GM23338 (cell line): ENCODE measurements around the gene APOM. TPM values are rescaled to one million over a fixed set of nuclear protein-coding genes. Genes with fewer than 3 reads are reported as not detected.

ENCODE experiments used
- ATAC-seq: fragments of 200-7000 bp; cut with Tn5 transposase; 3 replicates; pipeline ENCODE4 v1.9.1; 2020
- DNase-seq: peaks from one replicate; pipeline ENCODE4 v3.0.0-alpha.2; 2015; ENCODE audit warnings: low spot score
- H2AFZ ChIP-seq: fragments of 200-600 bp; sonication (generic); 2 replicates; pipeline ENCODE4 v1.8.0; 2016; ENCODE audit warnings: antibody characterized with exemption, mild to moderate bottlenecking, moderate library complexity
- H3F3A ChIP-seq: fragments of 200-600 bp; sonication (generic); replicated peaks from 2 replicates; pipeline ENCODE4 v1.8.0; 2017; ENCODE audit warnings: antibody characterized with exemption, mixed run types, low read depth
- H3K27ac ChIP-seq: fragments of 200-600 bp; sonication (generic); 2 replicates; pipeline ENCODE4 v1.6.1; 2016; ENCODE audit warnings: low read depth
- H3K27me3 ChIP-seq: fragments of 200-600 bp; sonication (generic); 2 replicates; pipeline ENCODE4 v1.8.0; 2016; ENCODE audit warnings: mild to moderate bottlenecking, mixed run types, moderate library complexity; ENCODE audit not compliant: insufficient read depth
- H3K36me3 ChIP-seq: fragments of 200-600 bp; sonication (generic); 2 replicates; pipeline ENCODE4 v1.8.0; 2016; ENCODE audit warnings: mild to moderate bottlenecking; ENCODE audit not compliant: insufficient read depth
- H3K4me1 ChIP-seq: fragments of 200-600 bp; sonication (generic); 2 replicates; pipeline ENCODE4 v1.8.0; 2016; ENCODE audit warnings: mild to moderate bottlenecking, moderate library complexity; ENCODE audit not compliant: insufficient read depth
- H3K4me2 ChIP-seq: fragments of 200-600 bp; sonication (generic); 2 replicates; pipeline ENCODE4 v1.7.1; 2017; ENCODE audit warnings: mixed run types
- H3K4me3 ChIP-seq: fragments of 200-600 bp; sonication (generic); 2 replicates; pipeline ENCODE4 v1.6.1; 2016; ENCODE audit warnings: mixed run types
- H3K79me2 ChIP-seq: fragments of 200-600 bp; sonication (generic); replicated peaks from 2 replicates; pipeline ENCODE4 v1.8.0; 2017; ENCODE audit warnings: mild to moderate bottlenecking; ENCODE audit not compliant: insufficient read depth
- H3K9me2 ChIP-seq: fragments of 200-600 bp; sonication (generic); 2 replicates; pipeline ENCODE4 v1.8.0; 2017; ENCODE audit not compliant: insufficient read depth
- H4K20me1 ChIP-seq: fragments of 200-600 bp; sonication (generic); replicated peaks from 2 replicates; pipeline ENCODE4 v1.8.0; 2017; ENCODE audit warnings: mild to moderate bottlenecking; ENCODE audit not compliant: insufficient read depth
- H3K27ac Mint-ChIP-seq: 2 replicates; pipeline ENCODE4 v1.8.0; 2020; ENCODE audit warnings: inconsistent platforms, mild to moderate bottlenecking, moderate library complexity, mixed read lengths
- H3K27me3 Mint-ChIP-seq: 3 replicates; pipeline ENCODE4 v1.8.0; 2022; ENCODE audit warnings: low read depth, mild to moderate bottlenecking, moderate library complexity, mixed read lengths, inconsistent platforms; ENCODE audit not compliant: insufficient read depth, poor library complexity
- H3K36me3 Mint-ChIP-seq: 3 replicates; pipeline ENCODE4 v1.8.0; 2021; ENCODE audit warnings: low read depth, mild to moderate bottlenecking, inconsistent platforms, moderate library complexity, mixed read lengths
- H3K4me1 Mint-ChIP-seq: 3 replicates; pipeline ENCODE4 v1.8.0; 2020; ENCODE audit warnings: mild to moderate bottlenecking, inconsistent platforms, mixed read lengths
- H3K4me3 Mint-ChIP-seq: 3 replicates; pipeline ENCODE4 v1.8.0; 2021; ENCODE audit warnings: moderate library complexity, mild to moderate bottlenecking, inconsistent platforms, mixed read lengths
- H3K9me3 Mint-ChIP-seq: 3 replicates; pipeline ENCODE4 v1.8.0; 2020; ENCODE audit warnings: moderate library complexity, mild to moderate bottlenecking, inconsistent platforms, mixed read lengths
- CREB1 ChIP-seq: fragments of 250-450 bp; sonication (Bioruptor Pico); IDR thresholded peaks from 2 replicates; pipeline ENCODE4 v1.5.0; 2020; ENCODE audit warnings: low read depth, mild to moderate bottlenecking, moderate library complexity
- JUNB ChIP-seq: IDR thresholded peaks from one replicate; pipeline ENCODE4 v1.6.1; 2016; ENCODE audit warnings: antibody characterized with exemption; ENCODE audit not compliant: unreplicated experiment
- POLR2AphosphoS5 ChIP-seq: IDR thresholded peaks from 2 replicates; pipeline ENCODE4 v1.6.1; 2016; ENCODE audit warnings: antibody characterized with exemption, low read depth
- ZNF114 ChIP-seq: fragments of 250-450 bp; sonication (Bioruptor Pico); IDR thresholded peaks from 2 replicates; pipeline ENCODE4 v1.5.0; 2020; ENCODE audit warnings: mild to moderate bottlenecking, moderate library complexity
- ZNF331 ChIP-seq: fragments of 250-450 bp; sonication (Bioruptor Pico); IDR thresholded peaks from 2 replicates; pipeline ENCODE4 v1.5.0; 2020; ENCODE audit warnings: low read depth, mild to moderate bottlenecking, moderate library complexity
- polyA plus RNA-seq: library from polyadenylated mRNA; unstranded; fragments of >200 nt; fragmentation: Nextera tagmentation; extraction: Ambion mirVana; gene quantifications from 2 replicates; pipeline ENCODE4 v1.2.1, GENCODE V29; 2016
- total RNA-seq: library from RNA; depleted of rRNA; stranded (reverse); fragments of >200 nt; shearing (Covaris generic); gene quantifications from 2 replicates; pipeline ENCODE4 v1.2.3, GENCODE V29; 2014
- TF ChIP-seq, protein P1 (sequence below): IDR thresholded peaks from 2 replicates; pipeline ENCODE4 v1.6.1; 2016; ENCODE audit warnings: antibody characterized with exemption
- TF ChIP-seq, protein P2 (sequence below): IDR thresholded peaks from one replicate; pipeline ENCODE4 v1.6.1; 2018; ENCODE audit warnings: antibody characterized with exemption; ENCODE audit not compliant: unreplicated experiment
- TF ChIP-seq, protein P3 (sequence below): fragments of 250-450 bp; sonication (Bioruptor Pico); IDR thresholded peaks from 2 replicates; pipeline ENCODE4 v1.5.0; 2020; ENCODE audit warnings: mild to moderate bottlenecking, moderate library complexity
- TF ChIP-seq, protein P4 (sequence below), 2 experiments: fragments of 200-600 bp in 1 of 2; sonication (generic) in 1 of 2; conservative IDR thresholded peaks; 2 replicates each; pipeline versions ENCODE4 v1.5.1 to v1.6.1; 2016 to 2017; ENCODE audit warnings: antibody characterized with exemption in 2 of 2, low read depth in 2 of 2, mild to moderate bottlenecking in 2 of 2, moderate library complexity in 1 of 2

The APOM gene
- total and polyA plus RNA-seq, 2 experiments from 2014 or later = 1.2 to 10.7 TPM

DNA sequence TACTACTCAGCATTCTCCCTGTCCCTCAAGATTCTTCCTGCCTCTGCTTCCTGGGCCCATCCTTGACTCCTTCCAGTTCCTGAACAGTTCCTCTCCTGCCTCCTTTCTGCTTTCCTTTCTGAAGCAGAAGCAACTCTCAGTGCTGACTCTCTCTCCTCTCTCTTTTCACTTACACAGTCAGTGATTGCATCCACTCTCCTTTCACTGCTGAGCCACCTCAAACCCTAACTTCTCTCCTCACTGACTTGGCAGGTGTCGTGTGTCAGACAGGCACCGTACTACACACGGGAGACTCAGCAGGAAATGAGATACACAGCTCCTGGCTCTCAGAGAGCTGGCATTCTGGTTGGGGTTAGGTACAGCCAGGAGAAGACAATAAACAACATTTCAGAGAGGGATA lies 41.9 kb downstream of the APOM start:
- Histone ChIP-seq H3K4me1 (peaks cover 5% of the 10 kb centered on the region; the same call in 1 of the 2 replicates), H3K4me3 (no peak overlapping the region), H3K27me3 (no peaks in the 10 kb centered on the region), H4K20me1 (peaks cover 3% of the 10 kb centered on the region; the same call in 1 of the 2 replicates), H3F3A (peaks cover 3% of the 10 kb centered on the region; the same call in 1 of the 2 replicates), H3K9me2 (no peaks in the 10 kb centered on the region), H3K4me2 (no peak overlapping the region), H3K36me3 (peaks cover 6% of the 10 kb centered on the region; the same call in 1 of the 2 replicates), H3K27ac (no peak overlapping the region), H2AFZ (no peak overlapping the region), H3K79me2 (peaks cover 14% of the 10 kb centered on the region)
- Mint-ChIP-seq H3K36me3 (peaks cover 21% of the 10 kb centered on the region), H3K27ac (no peak overlapping the region), H3K27me3 (peaks cover 5% of the 10 kb centered on the region), H3K4me3 (no peak overlapping the region), H3K9me3 (no peaks in the 10 kb centered on the region), H3K4me1 (peaks cover 8% of the 10 kb centered on the region)
- DNase-seq (no peak), ATAC-seq (no peak)
- TF ChIP-seq, protein P1, sequence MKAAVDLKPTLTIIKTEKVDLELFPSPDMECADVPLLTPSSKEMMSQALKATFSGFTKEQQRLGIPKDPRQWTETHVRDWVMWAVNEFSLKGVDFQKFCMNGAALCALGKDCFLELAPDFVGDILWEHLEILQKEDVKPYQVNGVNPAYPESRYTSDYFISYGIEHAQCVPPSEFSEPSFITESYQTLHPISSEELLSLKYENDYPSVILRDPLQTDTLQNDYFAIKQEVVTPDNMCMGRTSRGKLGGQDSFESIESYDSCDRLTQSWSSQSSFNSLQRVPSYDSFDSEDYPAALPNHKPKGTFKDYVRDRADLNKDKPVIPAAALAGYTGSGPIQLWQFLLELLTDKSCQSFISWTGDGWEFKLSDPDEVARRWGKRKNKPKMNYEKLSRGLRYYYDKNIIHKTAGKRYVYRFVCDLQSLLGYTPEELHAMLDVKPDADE = no peak
- TF ChIP-seq, protein P2, sequence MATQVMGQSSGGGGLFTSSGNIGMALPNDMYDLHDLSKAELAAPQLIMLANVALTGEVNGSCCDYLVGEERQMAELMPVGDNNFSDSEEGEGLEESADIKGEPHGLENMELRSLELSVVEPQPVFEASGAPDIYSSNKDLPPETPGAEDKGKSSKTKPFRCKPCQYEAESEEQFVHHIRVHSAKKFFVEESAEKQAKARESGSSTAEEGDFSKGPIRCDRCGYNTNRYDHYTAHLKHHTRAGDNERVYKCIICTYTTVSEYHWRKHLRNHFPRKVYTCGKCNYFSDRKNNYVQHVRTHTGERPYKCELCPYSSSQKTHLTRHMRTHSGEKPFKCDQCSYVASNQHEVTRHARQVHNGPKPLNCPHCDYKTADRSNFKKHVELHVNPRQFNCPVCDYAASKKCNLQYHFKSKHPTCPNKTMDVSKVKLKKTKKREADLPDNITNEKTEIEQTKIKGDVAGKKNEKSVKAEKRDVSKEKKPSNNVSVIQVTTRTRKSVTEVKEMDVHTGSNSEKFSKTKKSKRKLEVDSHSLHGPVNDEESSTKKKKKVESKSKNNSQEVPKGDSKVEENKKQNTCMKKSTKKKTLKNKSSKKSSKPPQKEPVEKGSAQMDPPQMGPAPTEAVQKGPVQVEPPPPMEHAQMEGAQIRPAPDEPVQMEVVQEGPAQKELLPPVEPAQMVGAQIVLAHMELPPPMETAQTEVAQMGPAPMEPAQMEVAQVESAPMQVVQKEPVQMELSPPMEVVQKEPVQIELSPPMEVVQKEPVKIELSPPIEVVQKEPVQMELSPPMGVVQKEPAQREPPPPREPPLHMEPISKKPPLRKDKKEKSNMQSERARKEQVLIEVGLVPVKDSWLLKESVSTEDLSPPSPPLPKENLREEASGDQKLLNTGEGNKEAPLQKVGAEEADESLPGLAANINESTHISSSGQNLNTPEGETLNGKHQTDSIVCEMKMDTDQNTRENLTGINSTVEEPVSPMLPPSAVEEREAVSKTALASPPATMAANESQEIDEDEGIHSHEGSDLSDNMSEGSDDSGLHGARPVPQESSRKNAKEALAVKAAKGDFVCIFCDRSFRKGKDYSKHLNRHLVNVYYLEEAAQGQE = no peak
- no peak for TF ChIP-seq CREB1
- TF ChIP-seq ZNF331 (CRISPR knock-in tag) = no peak
- TF ChIP-seq, protein P3, sequence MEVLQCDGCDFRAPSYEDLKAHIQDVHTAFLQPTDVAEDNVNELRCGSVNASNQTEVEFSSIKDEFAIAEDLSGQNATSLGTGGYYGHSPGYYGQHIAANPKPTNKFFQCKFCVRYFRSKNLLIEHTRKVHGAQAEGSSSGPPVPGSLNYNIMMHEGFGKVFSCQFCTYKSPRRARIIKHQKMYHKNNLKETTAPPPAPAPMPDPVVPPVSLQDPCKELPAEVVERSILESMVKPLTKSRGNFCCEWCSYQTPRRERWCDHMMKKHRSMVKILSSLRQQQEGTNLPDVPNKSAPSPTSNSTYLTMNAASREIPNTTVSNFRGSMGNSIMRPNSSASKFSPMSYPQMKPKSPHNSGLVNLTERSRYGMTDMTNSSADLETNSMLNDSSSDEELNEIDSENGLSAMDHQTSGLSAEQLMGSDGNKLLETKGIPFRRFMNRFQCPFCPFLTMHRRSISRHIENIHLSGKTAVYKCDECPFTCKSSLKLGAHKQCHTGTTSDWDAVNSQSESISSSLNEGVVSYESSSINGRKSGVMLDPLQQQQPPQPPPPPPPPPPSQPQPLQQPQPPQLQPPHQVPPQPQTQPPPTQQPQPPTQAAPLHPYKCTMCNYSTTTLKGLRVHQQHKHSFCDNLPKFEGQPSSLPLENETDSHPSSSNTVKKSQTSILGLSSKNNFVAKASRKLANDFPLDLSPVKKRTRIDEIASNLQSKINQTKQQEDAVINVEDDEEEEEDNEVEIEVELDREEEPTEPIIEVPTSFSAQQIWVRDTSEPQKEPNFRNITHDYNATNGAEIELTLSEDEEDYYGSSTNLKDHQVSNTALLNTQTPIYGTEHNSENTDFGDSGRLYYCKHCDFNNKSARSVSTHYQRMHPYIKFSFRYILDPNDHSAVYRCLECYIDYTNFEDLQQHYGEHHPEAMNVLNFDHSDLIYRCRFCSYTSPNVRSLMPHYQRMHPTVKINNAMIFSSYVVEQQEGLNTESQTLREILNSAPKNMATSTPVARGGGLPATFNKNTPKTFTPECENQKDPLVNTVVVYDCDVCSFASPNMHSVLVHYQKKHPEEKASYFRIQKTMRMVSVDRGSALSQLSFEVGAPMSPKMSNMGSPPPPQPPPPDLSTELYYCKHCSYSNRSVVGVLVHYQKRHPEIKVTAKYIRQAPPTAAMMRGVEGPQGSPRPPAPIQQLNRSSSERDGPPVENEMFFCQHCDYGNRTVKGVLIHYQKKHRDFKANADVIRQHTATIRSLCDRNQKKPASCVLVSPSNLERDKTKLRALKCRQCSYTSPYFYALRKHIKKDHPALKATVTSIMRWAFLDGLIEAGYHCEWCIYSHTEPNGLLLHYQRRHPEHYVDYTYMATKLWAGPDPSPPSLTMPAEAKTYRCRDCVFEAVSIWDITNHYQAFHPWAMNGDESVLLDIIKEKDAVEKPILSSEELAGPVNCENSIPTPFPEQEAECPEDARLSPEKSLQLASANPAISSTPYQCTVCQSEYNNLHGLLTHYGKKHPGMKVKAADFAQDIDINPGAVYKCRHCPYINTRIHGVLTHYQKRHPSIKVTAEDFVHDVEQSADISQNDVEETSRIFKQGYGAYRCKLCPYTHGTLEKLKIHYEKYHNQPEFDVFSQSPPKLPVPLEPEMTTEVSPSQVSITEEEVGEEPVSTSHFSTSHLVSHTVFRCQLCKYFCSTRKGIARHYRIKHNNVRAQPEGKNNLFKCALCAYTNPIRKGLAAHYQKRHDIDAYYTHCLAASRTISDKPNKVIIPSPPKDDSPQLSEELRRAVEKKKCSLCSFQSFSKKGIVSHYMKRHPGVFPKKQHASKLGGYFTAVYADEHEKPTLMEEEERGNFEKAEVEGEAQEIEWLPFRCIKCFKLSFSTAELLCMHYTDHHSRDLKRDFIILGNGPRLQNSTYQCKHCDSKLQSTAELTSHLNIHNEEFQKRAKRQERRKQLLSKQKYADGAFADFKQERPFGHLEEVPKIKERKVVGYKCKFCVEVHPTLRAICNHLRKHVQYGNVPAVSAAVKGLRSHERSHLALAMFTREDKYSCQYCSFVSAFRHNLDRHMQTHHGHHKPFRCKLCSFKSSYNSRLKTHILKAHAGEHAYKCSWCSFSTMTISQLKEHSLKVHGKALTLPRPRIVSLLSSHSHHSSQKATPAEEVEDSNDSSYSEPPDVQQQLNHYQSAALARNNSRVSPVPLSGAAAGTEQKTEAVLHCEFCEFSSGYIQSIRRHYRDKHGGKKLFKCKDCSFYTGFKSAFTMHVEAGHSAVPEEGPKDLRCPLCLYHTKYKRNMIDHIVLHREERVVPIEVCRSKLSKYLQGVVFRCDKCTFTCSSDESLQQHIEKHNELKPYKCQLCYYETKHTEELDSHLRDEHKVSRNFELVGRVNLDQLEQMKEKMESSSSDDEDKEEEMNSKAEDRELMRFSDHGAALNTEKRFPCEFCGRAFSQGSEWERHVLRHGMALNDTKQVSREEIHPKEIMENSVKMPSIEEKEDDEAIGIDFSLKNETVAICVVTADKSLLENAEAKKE = no peak
- TF ChIP-seq, protein P4, sequence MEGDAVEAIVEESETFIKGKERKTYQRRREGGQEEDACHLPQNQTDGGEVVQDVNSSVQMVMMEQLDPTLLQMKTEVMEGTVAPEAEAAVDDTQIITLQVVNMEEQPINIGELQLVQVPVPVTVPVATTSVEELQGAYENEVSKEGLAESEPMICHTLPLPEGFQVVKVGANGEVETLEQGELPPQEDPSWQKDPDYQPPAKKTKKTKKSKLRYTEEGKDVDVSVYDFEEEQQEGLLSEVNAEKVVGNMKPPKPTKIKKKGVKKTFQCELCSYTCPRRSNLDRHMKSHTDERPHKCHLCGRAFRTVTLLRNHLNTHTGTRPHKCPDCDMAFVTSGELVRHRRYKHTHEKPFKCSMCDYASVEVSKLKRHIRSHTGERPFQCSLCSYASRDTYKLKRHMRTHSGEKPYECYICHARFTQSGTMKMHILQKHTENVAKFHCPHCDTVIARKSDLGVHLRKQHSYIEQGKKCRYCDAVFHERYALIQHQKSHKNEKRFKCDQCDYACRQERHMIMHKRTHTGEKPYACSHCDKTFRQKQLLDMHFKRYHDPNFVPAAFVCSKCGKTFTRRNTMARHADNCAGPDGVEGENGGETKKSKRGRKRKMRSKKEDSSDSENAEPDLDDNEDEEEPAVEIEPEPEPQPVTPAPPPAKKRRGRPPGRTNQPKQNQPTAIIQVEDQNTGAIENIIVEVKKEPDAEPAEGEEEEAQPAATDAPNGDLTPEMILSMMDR (conservative IDR thresholded peaks at IDR 0.05; ENCODE audit: low read depth in 2 of 2) = no peak
- TF ChIP-seq POLR2AphosphoS5 = no peak
- no peak for TF ChIP-seq ZNF114
- TF ChIP-seq JUNB = no peak
